GM21717 (cell line): ENCODE results near the gene FREM1.

Source experiments
- ATAC-seq: cut with Tn5 transposase; IDR thresholded peaks from one replicate; pipeline ENCODE4 v1.9.1; 2021; ENCODE audit warnings: mild to moderate bottlenecking, moderate library complexity; ENCODE audit not compliant: unreplicated experiment

The FREM1 gene

DNA sequence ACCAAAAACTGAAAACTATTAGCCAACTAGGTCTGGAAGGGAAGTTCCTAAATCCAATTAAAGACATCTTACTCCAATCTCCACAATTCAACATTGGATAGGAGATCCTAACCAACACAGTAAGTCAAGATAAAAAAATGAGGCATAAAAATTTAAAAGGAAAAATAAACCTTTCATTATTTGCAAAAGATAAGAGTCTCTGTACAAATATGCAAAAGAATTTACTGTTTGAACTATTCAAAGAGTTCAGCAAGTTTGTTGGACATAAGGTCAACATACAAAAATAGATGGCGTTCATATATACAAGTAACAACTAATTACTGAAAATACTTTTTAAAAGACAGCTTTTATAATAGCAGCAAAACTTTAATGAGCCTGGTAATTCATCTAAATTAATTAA lies 3.1 kb upstream of the FREM1 start:
- no peak for ATAC-seq

DNA sequence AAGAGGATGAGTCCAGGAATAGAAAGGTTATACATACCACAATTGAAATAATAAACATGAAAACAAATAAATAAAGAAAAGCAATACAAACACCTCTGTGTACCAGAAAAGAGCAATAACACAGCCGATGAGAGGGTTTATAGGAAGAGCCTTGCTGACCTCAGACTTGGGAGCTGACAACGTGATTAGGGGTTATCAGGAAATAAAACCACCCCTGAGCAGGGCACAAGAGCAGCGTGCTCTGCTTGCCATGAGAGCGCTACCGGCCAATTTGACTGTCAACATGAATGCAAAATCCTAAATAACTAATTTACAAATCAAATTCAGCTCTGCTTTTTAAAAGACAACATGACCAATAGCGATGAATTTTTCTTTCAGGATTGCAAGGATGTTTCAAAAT lies 2.6 kb upstream of the FREM1 start:
- ATAC-seq, result no peak

DNA sequence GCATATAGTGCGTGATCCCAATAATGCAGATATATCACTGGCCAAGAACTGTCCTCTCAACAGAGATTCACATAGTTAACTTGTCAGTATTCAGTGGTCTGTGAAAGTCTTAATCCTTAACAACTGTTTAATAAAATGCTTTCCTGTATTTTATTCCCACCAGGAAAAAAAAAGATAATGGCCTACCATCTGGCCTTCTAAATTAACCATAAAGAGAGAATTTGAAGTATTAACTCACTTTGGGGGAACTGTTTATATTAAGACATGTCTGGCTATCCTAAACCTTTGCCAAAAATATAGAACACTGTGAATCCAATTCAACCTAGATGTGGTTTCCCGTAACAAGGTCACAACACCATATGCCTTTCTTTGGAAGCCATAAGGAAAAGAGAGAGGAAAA lies 818 bp upstream of the FREM1 start:
- no peak for ATAC-seq

GRCh38 chr9:14909601-14909960 lies 647 bp downstream of the FREM1 start:
- ATAC-seq, result no peak

GRCh38 chr9:14909181-14909580 lies 1.0 kb downstream of the FREM1 start:
- ATAC-seq, result no peak

- ATAC-seq, result no peak
These were observed 1.7 kb downstream of the FREM1 start for GRCh38 chr9:14908295-14909180.

DNA sequence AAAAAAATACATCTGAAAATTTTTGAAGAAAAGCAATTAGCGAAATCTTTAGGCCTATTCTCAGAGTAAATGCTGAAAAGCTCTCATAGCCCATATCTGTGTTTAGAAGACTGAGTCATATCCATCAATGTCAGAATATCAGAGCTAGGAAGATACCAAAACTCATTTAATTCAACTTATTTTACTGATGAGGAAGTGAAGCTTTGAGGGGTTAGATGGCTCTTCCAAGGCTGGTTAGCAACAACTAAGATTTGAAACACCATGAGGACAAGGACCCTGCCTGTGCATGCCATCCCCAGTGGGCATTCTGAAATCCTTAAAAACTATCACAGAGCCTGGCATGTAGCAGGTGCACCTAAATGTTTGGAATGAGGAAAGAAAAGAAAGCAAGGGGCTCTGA lies 2.5 kb downstream of the FREM1 start:
- no peak for ATAC-seq

- ATAC-seq, result no peak
These were observed 2.9 kb downstream of the FREM1 start for GRCh38 chr9:14907360-14907685.

DNA sequence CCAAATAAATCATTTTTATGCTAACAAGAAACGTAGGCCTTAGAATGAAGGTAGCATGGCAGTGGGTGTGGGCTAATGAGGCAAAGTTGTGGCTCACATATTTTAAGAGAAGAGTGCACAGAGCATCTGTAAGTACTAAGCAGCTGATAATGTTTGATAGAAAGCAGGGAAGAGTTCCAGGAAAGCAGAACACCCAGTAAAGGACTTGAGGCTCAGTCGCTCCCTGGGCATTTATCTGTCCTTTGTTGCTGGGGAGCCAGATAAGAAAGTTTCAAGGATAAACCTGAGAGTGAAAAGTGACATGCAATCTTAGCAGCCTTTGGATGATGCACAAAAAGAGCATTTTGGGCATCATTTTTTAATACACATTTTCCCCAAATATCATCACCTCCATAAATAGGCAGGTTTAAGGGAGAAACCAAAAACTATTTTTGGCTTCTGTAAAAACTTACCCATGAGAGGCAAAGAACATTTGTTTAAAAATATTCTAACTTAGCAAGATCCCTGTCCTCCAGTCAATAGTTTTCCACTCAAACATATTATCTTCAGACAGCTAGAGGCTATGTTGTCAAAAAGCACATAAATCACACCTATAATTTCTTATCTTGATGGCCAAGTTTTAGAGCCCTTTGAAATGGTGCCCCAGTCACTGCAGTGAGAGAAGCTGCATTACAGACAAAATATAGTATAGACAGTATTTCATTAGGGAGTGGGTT lies 3.4 kb downstream of the FREM1 start:
- no peak for ATAC-seq

- ATAC-seq, result no peak
These were observed 4.2 kb downstream of the FREM1 start for GRCh38 chr9:14906000-14906399.

GRCh38 chr9:14903040-14903439 lies 7.2 kb downstream of the FREM1 start:
- ATAC-seq, result no peak

DNA sequence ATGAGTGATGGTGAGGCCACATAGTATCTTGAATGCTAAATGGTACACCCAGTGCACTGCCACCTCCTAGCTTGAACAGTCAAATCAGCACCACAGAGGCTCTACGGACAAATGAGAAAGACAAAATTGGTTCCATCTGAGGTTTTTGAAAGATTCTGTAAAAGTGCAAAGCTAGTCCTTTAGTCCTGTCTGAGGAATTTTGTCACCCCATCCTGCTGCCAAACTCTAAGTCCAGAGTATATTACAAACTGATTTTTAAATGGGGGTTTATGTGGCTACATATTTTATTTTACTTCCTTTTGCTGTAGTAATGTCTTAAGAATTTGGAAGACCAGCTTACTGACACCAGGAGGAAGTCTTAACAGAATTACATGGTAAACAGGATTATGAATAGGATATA lies 7.7 kb downstream of the FREM1 start:
- no peak for ATAC-seq

- no peak for ATAC-seq
These were observed 10.4 kb downstream of the FREM1 start for GRCh38 chr9:14899815-14900193.

- no peak for ATAC-seq
These were observed 11.0 kb downstream of the FREM1 start for GRCh38 chr9:14899042-14899814.

DNA sequence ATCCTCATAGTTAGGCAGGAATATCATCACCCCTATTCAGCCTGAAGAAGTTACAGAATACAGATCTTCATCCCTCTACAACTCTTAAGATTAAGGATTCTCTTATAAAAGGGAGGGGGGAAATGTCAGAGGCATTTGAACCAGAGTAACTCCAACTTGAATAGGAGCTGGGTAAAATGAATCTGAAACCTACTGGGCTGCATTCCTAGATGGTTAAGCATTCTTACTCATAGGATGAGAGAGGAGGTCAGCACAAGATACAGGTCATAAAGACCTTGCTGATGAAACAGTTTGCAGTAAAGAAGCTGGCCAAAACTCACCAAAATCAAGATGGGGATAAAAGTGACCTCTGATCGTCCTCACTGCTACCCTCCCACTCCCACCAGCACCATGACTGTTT lies 14.4 kb downstream of the FREM1 start:
- no peak for ATAC-seq

DNA sequence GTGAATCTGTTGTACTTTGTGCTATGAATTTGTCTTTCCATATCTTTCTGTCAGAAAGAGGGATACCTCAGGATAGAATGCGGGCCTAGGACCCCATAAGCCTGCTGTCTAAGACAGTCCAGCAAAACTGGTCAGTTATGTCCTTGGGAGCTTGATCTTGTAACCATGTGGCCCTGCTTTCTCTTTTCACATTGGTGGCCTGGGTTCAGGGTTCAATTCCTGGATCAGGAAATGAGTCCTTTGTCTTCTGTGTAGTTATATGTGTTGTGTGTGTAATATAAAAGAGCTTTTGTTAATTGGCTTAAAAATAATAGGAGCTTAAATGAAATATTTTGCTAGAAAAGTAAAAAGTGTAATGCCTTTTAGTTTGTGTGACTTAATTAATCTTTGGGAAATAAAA lies 16.9 kb downstream of the FREM1 start:
- ATAC-seq, result no peak

DNA sequence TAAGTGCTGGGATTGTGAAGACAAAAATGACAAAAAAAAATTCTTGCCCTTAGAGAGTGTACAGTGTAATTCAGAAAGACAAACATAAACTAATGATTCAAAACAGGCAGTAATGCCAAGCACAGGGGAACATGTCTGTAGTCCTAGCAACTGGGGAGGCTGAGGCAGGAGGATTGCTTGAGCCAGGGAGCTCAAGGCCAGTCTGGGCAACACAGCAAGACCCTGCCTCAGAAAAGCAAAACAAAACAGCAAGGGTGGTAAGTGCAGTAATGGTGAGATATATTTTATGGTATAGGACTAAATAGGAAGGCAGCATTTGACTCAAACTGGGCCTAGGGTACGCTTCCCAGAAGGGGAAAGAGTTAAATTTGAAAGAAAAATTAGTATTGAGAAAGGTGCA lies 18.9 kb downstream of the FREM1 start:
- no peak for ATAC-seq

DNA sequence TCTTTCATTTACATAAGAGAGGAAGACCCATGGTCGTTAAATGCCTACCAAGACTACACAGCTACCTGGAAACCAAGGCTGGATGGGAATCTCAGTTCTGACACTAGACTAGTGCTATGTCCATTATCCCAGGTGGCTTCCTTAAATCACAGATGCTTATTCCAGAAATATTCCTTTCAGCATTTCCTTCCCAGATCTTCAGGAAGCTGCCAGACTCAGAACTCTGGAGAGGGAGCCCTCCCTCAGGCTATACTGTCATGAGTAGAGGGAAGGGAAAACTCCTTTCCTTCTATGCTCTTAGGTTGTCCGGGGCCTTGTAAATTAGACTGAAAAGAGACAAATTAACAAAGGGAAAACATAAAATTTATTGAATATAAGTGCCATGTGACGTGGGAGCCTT lies 20.8 kb downstream of the FREM1 start:
- no peak for ATAC-seq

DNA sequence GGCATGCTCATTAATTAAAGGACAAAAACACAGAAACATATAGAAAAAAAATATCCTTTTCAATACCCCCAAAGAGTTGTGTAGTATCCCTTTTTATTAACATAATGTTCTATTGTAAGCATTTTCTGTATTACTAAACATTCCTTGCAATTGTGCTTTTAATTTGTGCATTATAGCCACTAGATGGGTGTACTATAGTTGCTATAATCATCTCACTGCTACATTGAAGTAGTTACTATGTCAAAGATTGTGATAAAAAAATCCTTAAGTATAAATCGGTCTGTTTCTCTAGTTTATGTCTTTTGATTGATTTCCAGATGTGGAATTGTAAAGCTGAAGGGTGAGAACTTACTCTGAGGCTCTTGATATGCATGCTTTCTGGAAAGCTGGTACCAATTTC lies 21.4 kb downstream of the FREM1 start:
- ATAC-seq, result no peak

- no peak for ATAC-seq
These were observed 22.0 kb downstream of the FREM1 start for GRCh38 chr9:14888272-14888671.

DNA sequence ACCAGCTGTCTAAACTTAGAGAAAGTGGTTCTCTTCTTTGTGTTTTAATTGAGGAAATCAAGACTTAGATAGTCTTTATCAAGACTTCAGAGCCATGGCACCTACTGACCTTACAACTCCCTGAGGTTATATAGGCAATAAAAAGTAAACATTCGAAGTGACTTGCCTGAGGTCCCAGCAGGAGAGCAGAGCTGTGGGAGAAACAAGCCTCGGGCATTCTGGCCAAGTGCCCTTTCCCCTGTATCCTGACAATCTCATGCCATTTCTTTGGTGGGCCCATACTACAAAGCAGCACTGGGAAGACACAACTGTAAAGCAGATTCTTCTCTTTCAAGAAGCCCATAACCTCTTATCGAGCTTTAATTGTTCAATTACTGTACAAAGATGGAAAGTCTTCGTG lies 23.1 kb downstream of the FREM1 start:
- no peak for ATAC-seq
